Stimulated activated CD4-positive, alpha-beta T cell treated with anti-CD3 and anti-CD28 coated beads, TNF-alpha, amount 100 ng/mL, for 1 hour (primary cell): ENCODE data around the gene ARMC5.
A peak's percentile ranks its signal among the peaks of the same experiment; 100 is the strongest.
"Not testable (repeated sequence)": the region's sequence is repeated elsewhere in the genome, so short reads cannot be mapped to it uniquely, and the experiment has no call there.

Experiments
- DNase-seq, 3 donors: peaks; one replicate each; pipeline ENCODE4 v3.0.0-alpha.2; 2020; ENCODE audit warnings: low read depth in 3 of 3, low spot score in 1 of 3

The ARMC5 gene, protein sequence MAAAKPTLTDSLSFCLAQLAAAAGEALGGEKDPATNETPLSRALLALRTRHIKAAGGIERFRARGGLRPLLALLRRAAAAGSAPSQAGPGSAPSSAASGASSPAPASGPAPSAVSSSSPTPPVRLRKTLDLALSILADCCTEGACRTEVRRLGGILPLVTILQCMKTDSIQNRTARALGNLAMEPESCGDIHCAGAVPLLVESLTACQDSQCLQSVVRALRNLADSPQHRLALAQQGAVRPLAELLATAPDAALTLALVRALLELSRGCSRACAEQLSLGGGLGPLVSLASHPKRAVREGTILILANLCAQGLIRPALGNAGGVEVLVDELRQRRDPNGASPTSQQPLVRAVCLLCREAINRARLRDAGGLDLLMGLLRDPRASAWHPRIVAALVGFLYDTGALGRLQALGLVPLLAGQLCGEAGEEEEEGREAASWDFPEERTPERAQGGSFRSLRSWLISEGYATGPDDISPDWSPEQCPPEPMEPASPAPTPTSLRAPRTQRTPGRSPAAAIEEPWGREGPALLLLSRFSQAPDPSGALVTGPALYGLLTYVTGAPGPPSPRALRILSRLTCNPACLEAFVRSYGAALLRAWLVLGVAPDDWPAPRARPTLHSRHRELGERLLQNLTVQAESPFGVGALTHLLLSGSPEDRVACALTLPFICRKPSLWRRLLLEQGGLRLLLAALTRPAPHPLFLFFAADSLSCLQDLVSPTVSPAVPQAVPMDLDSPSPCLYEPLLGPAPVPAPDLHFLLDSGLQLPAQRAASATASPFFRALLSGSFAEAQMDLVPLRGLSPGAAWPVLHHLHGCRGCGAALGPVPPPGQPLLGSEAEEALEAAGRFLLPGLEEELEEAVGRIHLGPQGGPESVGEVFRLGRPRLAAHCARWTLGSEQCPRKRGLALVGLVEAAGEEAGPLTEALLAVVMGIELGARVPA

DNA sequence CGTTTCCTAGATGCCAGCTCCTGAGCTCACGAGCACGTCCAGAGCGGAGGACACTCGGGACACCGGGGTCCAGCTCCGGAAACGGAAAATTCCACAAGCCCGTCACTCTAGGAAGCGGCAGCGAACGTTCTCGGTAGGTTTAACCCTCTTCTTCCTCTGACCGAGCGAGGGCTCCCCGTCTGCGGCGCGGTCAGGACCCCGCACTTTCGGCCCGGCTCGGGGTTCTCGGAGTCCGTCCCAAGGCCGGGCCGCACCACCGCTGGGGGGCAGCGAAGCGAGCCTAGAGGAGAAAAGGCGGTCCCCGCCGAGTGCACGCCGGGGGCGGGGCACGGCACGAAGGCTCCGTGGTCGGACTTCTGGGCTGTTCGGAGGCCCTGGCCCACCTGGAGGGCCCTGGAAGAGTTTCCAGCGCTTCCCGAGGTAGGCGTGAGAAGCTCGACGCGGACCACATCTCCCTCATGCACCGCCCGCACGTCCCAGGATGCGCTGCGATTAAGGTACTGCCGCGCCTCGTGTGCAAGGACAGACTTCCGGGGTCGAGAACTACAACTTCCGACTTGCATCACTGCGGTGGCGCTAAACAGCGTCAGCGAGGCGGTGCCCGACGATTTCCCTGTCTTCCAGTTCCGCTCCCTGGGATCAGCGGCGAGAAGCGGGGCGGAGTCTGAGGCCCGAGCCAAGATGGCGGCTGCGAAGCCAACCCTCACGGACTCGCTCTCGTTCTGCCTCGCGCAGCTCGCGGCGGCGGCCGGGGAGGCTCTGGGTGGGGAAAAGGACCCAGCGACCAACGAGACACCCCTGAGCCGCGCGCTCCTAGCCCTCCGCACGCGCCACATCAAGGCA, at the start of gene ARMC5:
Gene ARMC5 (plus strand): TSS at position 658 of the 843 bp plus-strand sequence. CDS start 24 bp downstream, at position 682.
- peak; percentile 83 to 91 (median 90) for DNase-seq

- DNase-seq: no peak
Measured at GRCh38 chr16:31410082-31410481, 49.2 kb upstream of the ARMC5 start.

- no peak for DNase-seq
Measured at GRCh38 chr16:31411024-31411844, 48.1 kb upstream of the ARMC5 start.

DNA sequence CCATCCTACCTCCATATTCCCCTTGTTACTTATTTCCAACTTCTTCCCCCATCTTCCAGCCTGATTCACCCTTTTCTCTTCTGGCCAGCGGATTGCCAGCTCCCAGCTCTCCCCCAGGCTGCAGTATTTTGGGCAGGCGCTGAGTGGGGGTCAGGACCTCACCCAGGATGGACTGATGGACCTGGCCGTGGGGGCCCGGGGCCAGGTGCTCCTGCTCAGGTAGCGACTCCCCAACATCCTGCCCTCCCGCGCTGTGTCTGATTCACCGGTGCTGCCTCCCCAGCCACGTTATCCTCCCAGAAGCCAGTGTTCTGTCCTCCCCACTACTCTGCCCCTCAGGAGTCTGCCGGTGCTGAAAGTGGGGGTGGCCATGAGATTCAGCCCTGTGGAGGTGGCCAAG, 46.6 kb upstream of the ARMC5 start:
- no peak for DNase-seq

DNA sequence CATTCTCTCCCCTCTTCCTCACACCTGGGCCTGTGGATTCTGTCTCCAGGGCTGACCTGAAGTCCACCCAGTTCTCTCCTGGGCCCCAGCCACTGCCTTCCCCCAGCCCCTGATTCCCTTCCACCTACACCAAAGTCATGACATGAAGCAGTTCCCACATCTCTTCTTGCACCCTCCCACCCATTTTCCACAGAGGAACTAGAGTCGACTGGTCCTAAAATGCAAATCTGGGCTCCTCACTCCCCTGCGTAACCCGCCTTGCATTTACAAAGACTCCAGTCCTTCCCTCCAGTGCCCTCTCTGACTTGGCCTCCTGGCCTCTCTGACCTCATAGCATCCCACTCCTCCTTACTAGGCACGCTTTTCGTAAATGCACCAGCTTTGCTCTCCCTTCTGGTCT, 45.9 kb upstream of the ARMC5 start:
- DNase-seq: no peak

- DNase-seq: no peak
Measured at GRCh38 chr16:31413943-31414342, 45.4 kb upstream of the ARMC5 start.

DNA sequence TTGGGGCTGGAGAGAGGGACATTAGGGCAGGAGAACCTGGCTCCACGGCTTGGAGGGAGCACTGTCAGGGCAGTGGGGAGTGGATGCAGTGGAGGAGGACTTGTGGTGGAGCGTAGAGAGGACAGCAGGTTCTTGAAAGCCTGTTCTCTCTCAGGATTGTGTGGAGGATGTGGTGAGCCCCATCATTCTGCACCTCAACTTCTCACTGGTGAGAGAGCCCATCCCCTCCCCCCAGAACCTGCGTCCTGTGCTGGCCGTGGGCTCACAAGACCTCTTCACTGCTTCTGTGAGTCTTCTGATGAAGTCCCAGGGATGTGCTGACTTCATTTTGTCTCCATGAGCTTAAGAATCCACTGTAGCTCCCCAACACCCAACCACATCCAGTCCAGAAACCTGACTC, 44.6 kb upstream of the ARMC5 start:
- no peak for DNase-seq

GRCh38 chr16:31416371-31416770, 42.9 kb upstream of the ARMC5 start:
- no peak for DNase-seq

DNA sequence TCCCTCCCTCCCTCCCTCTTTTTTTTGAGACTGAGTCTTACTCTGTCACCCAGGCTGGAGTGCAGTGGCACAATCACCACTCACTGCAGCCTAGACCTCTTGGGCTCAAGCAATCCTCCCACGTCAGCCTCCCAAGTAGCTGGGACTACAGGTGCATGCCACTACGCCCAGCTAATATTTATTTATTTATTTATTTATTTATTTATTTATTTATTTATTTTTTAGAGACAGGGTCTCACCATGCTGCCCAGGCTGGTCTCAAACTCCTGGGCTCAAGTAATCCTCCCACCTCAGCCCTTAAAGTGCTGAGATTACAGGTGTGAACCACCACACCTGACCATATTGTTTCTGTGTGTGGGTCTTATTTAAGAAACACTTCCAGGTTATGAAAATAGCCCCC, 42.3 kb upstream of the ARMC5 start:
- DNase-seq: not testable (repeated sequence)

DNA sequence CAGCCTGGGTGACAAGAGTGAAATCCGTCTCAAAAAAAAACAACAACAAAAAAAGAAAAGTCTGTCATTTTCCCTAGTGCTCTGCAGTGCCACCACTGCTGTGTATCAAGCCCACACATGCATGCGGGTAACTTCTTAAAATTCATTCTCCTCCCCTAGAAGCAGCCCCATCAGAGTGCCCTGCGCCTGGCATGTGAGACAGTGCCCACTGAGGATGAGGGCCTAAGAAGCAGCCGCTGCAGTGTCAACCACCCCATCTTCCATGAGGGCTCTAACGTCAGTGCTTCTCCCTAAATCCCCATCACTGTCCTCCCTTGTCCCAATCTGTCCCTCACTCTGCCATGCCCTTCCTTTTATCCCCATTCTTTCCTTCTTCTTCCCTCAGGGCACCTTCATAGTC, 41.4 kb upstream of the ARMC5 start:
- DNase-seq: no peak

DNA sequence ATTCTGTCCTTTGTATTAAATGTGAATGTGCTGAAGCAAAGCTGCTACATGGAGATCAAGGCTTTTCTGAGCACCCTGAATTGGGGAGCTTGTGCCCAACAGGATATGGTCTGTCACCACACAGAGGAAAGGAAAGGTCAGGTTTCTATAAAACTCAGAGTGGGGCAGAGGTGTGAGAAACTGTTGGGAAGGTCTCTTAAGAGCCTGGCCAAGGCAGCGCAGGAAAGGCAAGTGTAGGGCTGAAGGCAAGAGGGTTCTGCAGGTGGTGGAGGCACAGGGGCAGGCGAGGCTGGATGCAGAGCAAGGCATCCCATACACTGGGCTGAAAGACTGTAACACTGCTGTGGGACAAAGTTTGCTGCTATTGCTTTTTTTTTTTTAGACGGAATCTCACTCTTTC, 39.3 kb upstream of the ARMC5 start:
- no peak for DNase-seq

GRCh38 chr16:31421587-31421986, 37.7 kb upstream of the ARMC5 start:
- peak in 1 of 3 donors; percentile 7 for DNase-seq

DNA sequence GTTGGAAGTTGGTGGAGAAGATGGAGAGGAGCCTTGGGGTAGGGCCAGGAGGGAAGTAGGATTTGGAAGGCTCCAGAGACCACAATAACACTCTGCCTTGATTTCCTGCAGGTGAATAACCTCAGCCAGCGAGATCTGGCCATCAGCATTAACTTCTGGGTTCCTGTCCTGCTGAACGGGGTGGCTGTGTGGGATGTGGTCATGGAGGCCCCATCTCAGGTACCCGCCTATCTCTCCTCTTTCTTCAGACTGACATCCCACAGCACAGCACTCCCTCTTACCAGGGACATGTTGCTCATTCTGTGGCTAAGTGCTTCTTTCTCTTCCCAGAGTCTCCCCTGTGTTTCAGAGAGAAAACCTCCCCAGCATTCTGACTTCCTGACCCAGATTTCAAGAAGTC, 36.1 kb upstream of the ARMC5 start:
- no peak for DNase-seq

DNA sequence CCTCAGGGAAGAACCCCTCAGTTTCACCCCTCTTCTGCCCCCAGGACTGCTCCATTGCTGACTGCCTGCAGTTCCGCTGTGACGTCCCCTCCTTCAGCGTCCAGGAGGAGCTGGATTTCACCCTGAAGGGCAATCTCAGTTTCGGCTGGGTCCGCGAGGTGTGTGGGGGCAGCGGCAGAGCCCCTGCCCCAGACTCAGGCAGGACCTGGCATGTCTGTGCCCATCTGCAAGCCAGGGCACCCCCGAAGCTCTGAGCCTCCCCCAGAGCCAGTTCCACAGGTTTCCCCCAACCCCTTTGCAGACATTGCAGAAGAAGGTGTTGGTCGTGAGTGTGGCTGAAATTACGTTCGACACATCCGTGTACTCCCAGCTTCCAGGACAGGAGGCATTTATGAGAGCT, 35.5 kb upstream of the ARMC5 start:
- DNase-seq: no peak

- peak; percentile 20 to 57 (median 50) for DNase-seq
Measured at GRCh38 chr16:31427441-31428278, 31.6 kb upstream of the ARMC5 start.

GRCh38 chr16:31428279-31428597, 31.1 kb upstream of the ARMC5 start, which contains the start of gene COX6A2:
Gene COX6A2, minus strand, starts transcription at chr16:31428360. Its CDS starts 35 bp downstream, at chr16:31428325.
- no peak for DNase-seq

- DNase-seq: no peak
Measured at GRCh38 chr16:31428638-31429247, 30.6 kb upstream of the ARMC5 start.

- DNase-seq: no peak
Measured at GRCh38 chr16:31429314-31429713, 30.0 kb upstream of the ARMC5 start.

- no peak for DNase-seq
Measured at GRCh38 chr16:31429796-31430195, 29.5 kb upstream of the ARMC5 start.
